Mammary epithelial cell (primary cell): ENCODE results near the gene ISCU.

Experiments used
- CTCF ChIP-seq, 2 donors: IDR thresholded peaks in 1 of 2; conservative IDR thresholded peaks in 1 of 2; 2 replicates each; pipeline ENCODE4 v1.5.1; 2011 to 2012; ENCODE audit warnings: inconsistent platforms in 2 of 2, low read length in 2 of 2, mild to moderate bottlenecking in 2 of 2, control low read depth in 1 of 2, low read depth in 1 of 2; ENCODE audit not compliant: insufficient read depth in 1 of 2; ENCODE audit errors: extremely low read depth in 1 of 2
- EZH2 ChIP-seq: IDR thresholded peaks from 2 replicates; pipeline ENCODE4 v1.6.1; 2012; ENCODE audit warnings: low read length, inconsistent platforms, borderline replicate concordance

- TF ChIP-seq CTCF (conservative IDR thresholded peaks at IDR 0.05 in 1 of 2, IDR thresholded peaks at IDR 0.05 in 1 of 2; ENCODE audit: extremely low read depth in 1 of 2, insufficient read depth in 1 of 2, low read depth in 1 of 2, low read length in 2 of 2) (no peak), EZH2 (no peak)
Observed at GRCh38 chr12:108578264-108578663, 15.9 kb downstream of the ISCU start.
